Natural killer cell treated with Interleukin-12 subunit alpha and Interleukin-12 subunit beta and Interleukin-15 and Interleukin-18, amount 100 ng/mL, for 72 hours (primary cell): ENCODE results near the gene CCNF. TPM values are rescaled to one million over a fixed set of nuclear protein-coding genes. Genes with fewer than 3 reads are reported as not detected.

ENCODE experiments used
- ATAC-seq, 2 donors: fragments of 150-1000 bp; cut with Tn5 transposase in 1 of 2; sonication (Bioruptor Pico), chemical (Tn5 transposase) in 1 of 2; 2 replicates each; pipeline ENCODE4 v1.10.0; 2021
- DNase-seq: peaks from one replicate; pipeline ENCODE4 v3.0.0; 2022; ENCODE audit warnings: low spot score
- H3K27ac Mint-ChIP-seq, 2 donors: 1 replicate in 1 of 2; 2 replicates in 1 of 2; pipeline ENCODE4 v1.8.0; 2022; ENCODE audit warnings: mixed read lengths in 2 of 2, mild to moderate bottlenecking in 1 of 2, moderate library complexity in 1 of 2
- H3K27me3 Mint-ChIP-seq, 2 donors: 1 replicate in 1 of 2; 2 replicates in 1 of 2; pipeline ENCODE4 v1.8.0; 2022; ENCODE audit warnings: mixed read lengths in 2 of 2
- H3K36me3 Mint-ChIP-seq: one replicate; pipeline ENCODE4 v1.8.0; 2022; ENCODE audit warnings: mixed read lengths
- H3K4me1 Mint-ChIP-seq, 2 donors: 1 replicate in 1 of 2; 2 replicates in 1 of 2; pipeline ENCODE4 v1.8.0; 2022; ENCODE audit warnings: low read depth in 2 of 2, mixed read lengths in 2 of 2, mild to moderate bottlenecking in 1 of 2
- H3K4me3 Mint-ChIP-seq: one replicate; pipeline ENCODE4 v1.8.0; 2022; ENCODE audit warnings: mixed read lengths
- H3K9me3 Mint-ChIP-seq: 2 replicates; pipeline ENCODE4 v1.8.0; 2022; ENCODE audit warnings: mixed read lengths
- total RNA-seq, 2 donors: library from RNA; stranded (reverse); gene quantifications; one replicate each; pipeline ENCODE4 v1.2.3, GENCODE V29; 2022

Gene CCNF
- total RNA-seq, 2 donors from 2014 or later: 36.1 to 79.5 TPM

- Mint-ChIP-seq H3K4me1 (peaks cover 6% of the 10 kb centered on the region in 2 donors), H3K4me3 (no peak overlapping the region), H3K27ac (no peak overlapping the region), H3K9me3 (no peaks in the 10 kb centered on the region), H3K27me3 (no peaks in the 10 kb centered on the region), H3K36me3 (no peaks in the 10 kb centered on the region)
- DNase-seq (no peak), ATAC-seq (no peak)
Observed at GRCh38 chr16:2456551-2457153, 27.4 kb downstream of the CCNF start.

- Mint-ChIP-seq H3K36me3 (no peaks in the 10 kb centered on the region), H3K4me1 (peaks cover 6% of the 10 kb centered on the region in 2 donors), H3K27me3 (no peaks in the 10 kb centered on the region), H3K27ac (no peak overlapping the region), H3K9me3 (no peaks in the 10 kb centered on the region), H3K4me3 (no peak overlapping the region)
- DNase-seq: no peak
- no peak for ATAC-seq
Observed at GRCh38 chr16:2457267-2457666, 28.0 kb downstream of the CCNF start.

- Mint-ChIP-seq H3K36me3 (no peaks in the 10 kb centered on the region), H3K9me3 (no peaks in the 10 kb centered on the region), H3K4me1 (peaks cover 6% of the 10 kb centered on the region in 2 donors), H3K27me3 (no peaks in the 10 kb centered on the region), H3K27ac (no peak overlapping the region), H3K4me3 (no peak overlapping the region)
- no peak for ATAC-seq
- no peak for DNase-seq
Observed at GRCh38 chr16:2457946-2458345, 28.7 kb downstream of the CCNF start.

- no peak for DNase-seq
Observed at GRCh38 chr16:2458887-2459646, 29.8 kb downstream of the CCNF start.

GRCh38 chr16:2459647-2460390, 30.6 kb downstream of the CCNF start, which contains the start of gene TEDC2:
TEDC2 (plus strand) TSS chr16:2460109; CDS start chr16:2460145, 36 bp downstream.
- ATAC-seq (peak; percentile 97 to 98), DNase-seq (peak; percentile 99)
- H3K9me3 Mint-ChIP-seq: no peaks in the 10 kb centered on the region
- peak within 1 kb of the TSS; percentile 56 to 80 for H3K27ac Mint-ChIP-seq
- H3K27me3 Mint-ChIP-seq: no peaks in the 10 kb centered on the region
- H3K4me3 Mint-ChIP-seq: peak within 1 kb of the TSS; percentile 88
- H3K4me1 Mint-ChIP-seq: peaks cover 6% of the 10 kb centered on the region in 2 donors
- no peaks in the 10 kb centered on the region for H3K36me3 Mint-ChIP-seq

More at GRCh38 chr16:2458887-2459646, 29.8 kb downstream of the CCNF start:
- no peak for ATAC-seq
- no peaks in the 10 kb centered on the region for H3K9me3 Mint-ChIP-seq
- peak overlapping the region; percentile 88 for H3K4me3 Mint-ChIP-seq
- H3K27me3 Mint-ChIP-seq: no peaks in the 10 kb centered on the region
- H3K36me3 Mint-ChIP-seq: no peaks in the 10 kb centered on the region
- H3K4me1 Mint-ChIP-seq: peaks cover 6% of the 10 kb centered on the region in 2 donors
- H3K27ac Mint-ChIP-seq: peak overlapping the region; percentile 56 to 80

GRCh38 chr16:2460391-2460713, 31.1 kb downstream of the CCNF start:
- Mint-ChIP-seq H3K4me1 (peaks cover 6% of the 10 kb centered on the region in 2 donors), H3K27ac (no peak overlapping the region), H3K36me3 (no peaks in the 10 kb centered on the region), H3K9me3 (no peaks in the 10 kb centered on the region), H3K4me3 (peak overlapping the region; percentile 49), H3K27me3 (no peaks in the 10 kb centered on the region)
- DNase-seq: no peak
- no peak for ATAC-seq

DNA sequence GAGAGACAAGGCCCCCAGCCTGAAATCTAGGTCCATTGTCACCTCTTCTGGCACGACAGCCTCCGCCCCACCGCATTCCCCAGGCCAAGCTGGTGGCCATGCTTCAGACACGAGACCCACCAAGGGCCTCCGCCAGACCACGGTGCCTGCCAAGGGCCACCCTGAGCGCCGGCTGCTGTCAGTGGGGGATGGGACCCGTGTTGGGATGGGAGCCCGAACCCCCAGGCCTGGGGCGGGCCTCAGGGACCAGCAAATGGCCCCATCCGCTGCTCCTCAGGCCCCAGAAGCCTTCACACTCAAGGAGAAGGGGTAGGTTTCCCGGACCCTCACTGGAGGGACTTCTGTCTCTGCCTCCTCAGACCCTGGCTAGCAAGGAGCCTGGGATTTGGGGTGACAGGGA, 31.7 kb downstream of the CCNF start:
- Mint-ChIP-seq H3K36me3 (no peaks in the 10 kb centered on the region), H3K4me1 (peaks cover 6% of the 10 kb centered on the region in 2 donors), H3K27me3 (no peaks in the 10 kb centered on the region), H3K9me3 (no peaks in the 10 kb centered on the region), H3K27ac (no peak overlapping the region), H3K4me3 (peak overlapping the region; percentile 49)
- ATAC-seq (no peak), DNase-seq (no peak)

DNA sequence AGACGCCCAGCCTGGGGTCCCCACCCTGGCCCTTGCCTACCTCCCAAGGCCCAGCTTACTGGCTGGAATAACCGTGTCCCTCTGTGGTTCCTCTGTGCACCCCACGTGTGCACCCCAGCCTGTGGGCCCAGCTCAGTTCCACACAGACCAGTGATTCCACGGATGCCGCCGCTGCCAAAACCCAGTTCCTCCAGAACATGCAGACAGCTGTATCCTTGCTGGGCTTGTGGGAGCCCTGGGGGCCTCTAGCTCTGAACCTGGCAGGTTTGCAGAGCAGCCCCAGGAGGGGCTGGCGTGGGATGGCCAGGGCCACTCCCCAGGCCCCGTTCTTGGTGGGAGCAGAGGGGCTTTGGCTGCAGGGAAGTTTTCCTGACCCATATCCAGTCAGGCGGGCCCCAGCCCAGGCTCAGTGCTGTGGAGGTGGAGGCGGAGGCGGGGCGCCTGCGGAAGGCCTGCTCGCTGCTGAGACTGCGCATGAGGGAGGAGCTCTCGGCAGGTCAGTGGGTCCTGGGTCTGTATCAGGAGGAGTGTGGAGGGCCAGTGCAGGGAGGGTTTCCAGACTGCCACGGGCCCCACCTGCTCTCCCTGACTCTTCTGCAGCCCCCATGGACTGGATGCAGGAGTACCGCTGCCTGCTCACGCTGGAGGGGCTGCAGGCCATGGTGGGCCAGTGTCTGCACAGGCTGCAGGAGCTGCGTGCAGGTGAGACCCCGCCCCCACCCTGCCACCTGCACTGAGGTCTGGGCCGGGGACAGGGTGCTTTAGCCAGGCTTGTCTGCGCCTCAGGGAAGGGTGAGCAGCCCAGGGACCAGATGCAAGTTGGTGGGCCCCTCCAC, 33.0 kb downstream of the CCNF start:
- DNase-seq (no peak), ATAC-seq (no peak)
- no peak overlapping the region for H3K4me3 Mint-ChIP-seq
- no peaks in the 10 kb centered on the region for H3K9me3 Mint-ChIP-seq
- peaks cover 6% of the 10 kb centered on the region in 2 donors for H3K4me1 Mint-ChIP-seq
- no peaks in the 10 kb centered on the region for H3K27me3 Mint-ChIP-seq
- no peaks in the 10 kb centered on the region for H3K36me3 Mint-ChIP-seq
- H3K27ac Mint-ChIP-seq: no peak overlapping the region

GRCh38 chr16:2464333-2464732, 35.1 kb downstream of the CCNF start:
- Mint-ChIP-seq H3K27ac (no peak overlapping the region), H3K36me3 (no peaks in the 10 kb centered on the region), H3K4me3 (no peak overlapping the region), H3K9me3 (no peaks in the 10 kb centered on the region), H3K4me1 (peaks cover 5 to 9% of the 10 kb centered on the region in 2 donors), H3K27me3 (no peaks in the 10 kb centered on the region)
- ATAC-seq (no peak), DNase-seq (no peak)

- Mint-ChIP-seq H3K27me3 (peaks cover 7 to 12% of the 10 kb centered on the region in 2 donors), H3K36me3 (no peaks in the 10 kb centered on the region), H3K27ac (no peak overlapping the region), H3K4me1 (peaks cover 0 to 9% of the 10 kb centered on the region in 2 donors), H3K9me3 (no peaks in the 10 kb centered on the region), H3K4me3 (no peak overlapping the region)
- no peak for ATAC-seq
- DNase-seq: no peak
Observed at GRCh38 chr16:2465653-2466415, 36.6 kb downstream of the CCNF start.

DNA sequence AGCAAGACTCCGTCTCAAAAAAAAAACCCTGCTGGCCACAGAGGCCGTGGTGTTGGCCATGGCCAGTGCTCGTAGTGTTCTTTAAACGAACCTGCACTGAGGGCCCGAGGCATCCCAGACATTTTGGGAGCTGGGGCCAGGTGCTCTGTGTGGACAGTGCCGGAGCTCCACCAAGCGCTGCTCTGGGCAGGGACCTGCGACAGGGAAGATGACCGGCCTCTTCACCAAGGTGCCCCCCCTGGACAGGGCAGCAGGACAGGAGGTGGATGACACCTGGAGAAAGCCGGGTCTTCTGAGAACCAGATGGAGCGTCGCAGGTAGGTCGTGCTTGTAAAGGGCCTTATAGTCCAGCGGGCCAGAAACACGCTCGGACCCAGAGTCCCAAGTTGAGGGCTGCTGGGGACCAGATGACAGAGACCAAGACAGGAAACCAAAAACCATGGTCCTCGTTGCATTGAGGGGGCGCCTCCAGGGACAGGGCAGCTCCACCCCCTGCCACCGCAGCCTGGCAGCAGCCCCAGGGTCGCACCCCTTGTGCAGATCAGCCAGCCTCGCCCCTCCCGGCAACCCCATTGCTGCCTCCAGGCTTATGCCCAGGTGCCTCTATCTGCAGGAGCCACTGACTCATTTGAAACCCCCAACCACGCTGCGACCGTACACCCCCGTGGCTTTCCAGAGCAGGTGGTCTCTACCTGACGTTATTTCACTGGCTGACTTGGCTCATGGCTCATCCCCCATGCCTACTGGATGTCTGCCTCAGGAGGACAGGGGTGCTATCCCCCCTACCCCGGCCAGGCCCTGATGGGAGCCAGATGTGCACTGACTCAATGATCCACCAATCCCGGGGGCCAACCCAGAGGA, 37.6 kb downstream of the CCNF start:
- H3K4me1 Mint-ChIP-seq: peaks cover 0 to 9% of the 10 kb centered on the region in 2 donors
- no peak for DNase-seq
- no peak overlapping the region for H3K27ac Mint-ChIP-seq
- no peak overlapping the region for H3K4me3 Mint-ChIP-seq
- no peaks in the 10 kb centered on the region for H3K9me3 Mint-ChIP-seq
- no peaks in the 10 kb centered on the region for H3K36me3 Mint-ChIP-seq
- ATAC-seq: no peak
- H3K27me3 Mint-ChIP-seq: peaks cover 7 to 12% of the 10 kb centered on the region in 2 donors

DNA sequence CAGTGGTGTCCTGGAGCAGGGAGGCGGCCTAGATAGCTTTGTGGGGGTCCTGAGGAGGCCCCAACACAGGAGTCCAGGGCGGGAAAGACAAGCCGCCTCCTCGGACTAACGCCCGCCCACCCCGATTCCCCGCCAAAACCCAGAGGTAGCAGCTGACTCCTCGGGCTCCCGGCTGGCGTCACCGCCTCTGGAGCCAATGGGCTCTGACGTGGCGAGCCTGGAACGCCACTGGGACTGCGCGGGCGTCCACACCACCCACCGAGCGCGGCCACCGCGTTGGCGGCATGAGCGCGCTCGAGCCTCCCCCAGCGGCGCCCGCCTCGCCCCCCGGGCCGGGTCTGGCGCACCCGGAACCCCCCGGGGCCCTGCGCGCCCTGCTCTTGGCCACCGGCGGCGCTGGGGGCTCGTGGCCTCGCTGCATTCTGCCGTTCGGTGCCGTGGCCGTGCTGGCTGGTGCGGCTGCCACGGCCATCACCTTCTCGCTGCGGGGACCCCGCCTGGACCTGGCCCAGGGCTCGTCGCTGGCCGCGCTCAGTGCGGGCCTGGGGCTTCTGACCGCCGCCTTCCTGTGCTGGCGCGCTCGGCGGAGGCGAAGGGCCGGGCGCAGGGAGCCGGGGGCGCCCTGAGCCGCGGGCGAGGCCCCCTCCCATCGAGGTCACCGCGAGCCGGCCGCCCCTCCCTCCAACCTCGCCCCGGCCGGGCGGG, 38.4 kb downstream of the CCNF start:
- H3K27ac Mint-ChIP-seq: no peak overlapping the region

More for the DNA sequence above, 38.4 kb downstream of the CCNF start:
- Mint-ChIP-seq H3K36me3 (no peaks in the 10 kb centered on the region), H3K4me1 (peaks cover 0 to 9% of the 10 kb centered on the region in 2 donors), H3K9me3 (no peaks in the 10 kb centered on the region), H3K27me3 (peaks cover 7 to 12% of the 10 kb centered on the region in 2 donors), H3K4me3 (no peak overlapping the region)
- peak; percentile 29 to 33 for ATAC-seq
- no peak for DNase-seq
